ENCODE measurements around the gene EPB41L5. TPM values are rescaled to one million over a fixed set of nuclear protein-coding genes. Genes with fewer than 3 reads are reported as not detected.
"Not testable (repeated sequence)": the region's sequence is repeated elsewhere in the genome, so short reads cannot be mapped to it uniquely, and the experiment has no call there.

EPB41L5 gene
- total RNA-seq, 4 donors from 2014 or later: 14.2 to 24.0 (median 17.4) TPM

DNA sequence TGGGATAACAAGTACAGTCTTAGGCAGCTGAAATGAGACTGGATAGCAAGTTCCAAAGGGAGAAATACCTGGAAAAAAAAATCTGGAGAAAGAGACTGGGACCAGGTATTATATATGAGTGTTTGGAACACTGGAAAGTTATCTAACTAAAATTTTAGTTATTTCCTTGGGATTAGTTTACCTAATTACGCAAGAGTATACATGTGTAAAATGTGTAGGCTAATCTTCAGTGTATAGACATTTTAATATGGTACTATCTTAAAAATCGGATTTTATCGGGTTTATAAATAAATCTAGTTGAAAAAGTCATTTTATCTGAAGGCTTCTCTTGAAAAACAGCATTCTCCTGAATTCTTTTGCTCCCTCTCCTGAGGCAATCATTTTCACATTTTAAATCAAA lies 3.9 kb downstream of the EPB41L5 start:
- TF ChIP-seq, protein P1, sequence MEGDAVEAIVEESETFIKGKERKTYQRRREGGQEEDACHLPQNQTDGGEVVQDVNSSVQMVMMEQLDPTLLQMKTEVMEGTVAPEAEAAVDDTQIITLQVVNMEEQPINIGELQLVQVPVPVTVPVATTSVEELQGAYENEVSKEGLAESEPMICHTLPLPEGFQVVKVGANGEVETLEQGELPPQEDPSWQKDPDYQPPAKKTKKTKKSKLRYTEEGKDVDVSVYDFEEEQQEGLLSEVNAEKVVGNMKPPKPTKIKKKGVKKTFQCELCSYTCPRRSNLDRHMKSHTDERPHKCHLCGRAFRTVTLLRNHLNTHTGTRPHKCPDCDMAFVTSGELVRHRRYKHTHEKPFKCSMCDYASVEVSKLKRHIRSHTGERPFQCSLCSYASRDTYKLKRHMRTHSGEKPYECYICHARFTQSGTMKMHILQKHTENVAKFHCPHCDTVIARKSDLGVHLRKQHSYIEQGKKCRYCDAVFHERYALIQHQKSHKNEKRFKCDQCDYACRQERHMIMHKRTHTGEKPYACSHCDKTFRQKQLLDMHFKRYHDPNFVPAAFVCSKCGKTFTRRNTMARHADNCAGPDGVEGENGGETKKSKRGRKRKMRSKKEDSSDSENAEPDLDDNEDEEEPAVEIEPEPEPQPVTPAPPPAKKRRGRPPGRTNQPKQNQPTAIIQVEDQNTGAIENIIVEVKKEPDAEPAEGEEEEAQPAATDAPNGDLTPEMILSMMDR (IDR thresholded peaks at IDR 0.05): no peak
- DNase-seq (ENCODE audit: low spot score) (no peak), ATAC-seq (ENCODE audit: low FRiP score) (no peak)

DNA sequence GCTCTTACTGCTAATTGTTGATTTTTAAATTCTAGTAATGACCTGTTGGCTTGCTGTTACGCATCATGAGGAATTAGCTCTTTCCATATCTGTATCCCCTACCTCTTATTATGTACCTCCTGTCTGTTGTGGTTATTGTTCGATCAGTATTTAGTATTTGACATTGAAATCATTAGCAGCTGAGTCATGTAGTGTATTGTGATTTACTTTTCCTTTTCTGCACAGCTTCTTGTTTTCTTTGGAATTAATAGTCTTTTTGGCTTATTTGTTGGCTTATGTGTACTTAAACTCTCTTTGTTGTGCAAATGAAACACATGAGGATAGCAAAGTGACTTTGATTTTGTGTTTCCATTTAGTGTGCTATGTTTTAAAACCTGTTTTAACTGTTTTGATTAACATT lies 4.3 kb downstream of the EPB41L5 start:
- DNase-seq (ENCODE audit: low spot score) (no peak), ATAC-seq (ENCODE audit: low FRiP score) (no peak)
- TF ChIP-seq, protein P1 (IDR thresholded peaks at IDR 0.05): no peak

DNA sequence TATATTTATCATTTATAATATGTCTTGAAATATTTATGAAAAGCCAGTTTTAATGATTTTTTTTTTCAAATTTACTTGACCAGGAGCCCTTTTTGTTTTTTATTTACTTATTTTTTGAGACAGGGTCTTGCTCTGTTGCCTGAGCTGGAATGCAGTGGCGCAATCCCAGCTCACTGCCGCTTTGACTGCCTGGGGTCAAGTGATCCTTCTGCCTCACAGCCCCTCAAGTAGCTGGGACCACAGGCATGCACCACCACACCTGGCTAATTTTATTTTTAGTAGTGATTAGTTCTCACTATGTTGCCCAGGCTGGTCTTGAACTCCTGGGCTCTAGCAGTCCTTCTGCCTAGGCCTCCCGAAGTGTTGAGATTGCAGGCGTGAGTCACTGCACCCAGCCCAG lies 5.7 kb downstream of the EPB41L5 start:
- TF ChIP-seq, protein P1 (IDR thresholded peaks at IDR 0.05): no peak
- no peak for ATAC-seq (ENCODE audit: low FRiP score)
- no peak for DNase-seq (ENCODE audit: low spot score)

DNA sequence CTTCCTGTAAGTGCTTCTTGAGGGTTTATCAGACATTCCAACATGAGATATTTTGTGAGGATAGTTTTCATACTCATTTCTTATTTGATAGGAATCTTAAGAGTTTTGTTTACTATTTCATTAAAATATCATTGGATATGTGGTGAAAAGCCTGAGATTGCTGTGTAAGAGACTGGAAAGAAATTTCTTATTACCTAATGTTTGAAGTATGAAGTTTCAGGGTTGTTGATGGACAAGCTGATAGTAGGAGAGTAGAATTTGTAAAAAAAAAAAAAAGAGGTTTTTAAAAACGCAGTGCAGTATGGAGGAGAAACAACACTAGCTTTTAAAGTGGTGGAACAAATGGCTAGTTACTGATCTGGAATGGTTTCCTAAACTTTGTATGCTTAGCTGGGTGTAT lies 7.7 kb downstream of the EPB41L5 start:
- TF ChIP-seq, protein P1 (IDR thresholded peaks at IDR 0.05): no peak
- DNase-seq (ENCODE audit: low spot score) (no peak), ATAC-seq (ENCODE audit: low FRiP score) (no peak)

DNA sequence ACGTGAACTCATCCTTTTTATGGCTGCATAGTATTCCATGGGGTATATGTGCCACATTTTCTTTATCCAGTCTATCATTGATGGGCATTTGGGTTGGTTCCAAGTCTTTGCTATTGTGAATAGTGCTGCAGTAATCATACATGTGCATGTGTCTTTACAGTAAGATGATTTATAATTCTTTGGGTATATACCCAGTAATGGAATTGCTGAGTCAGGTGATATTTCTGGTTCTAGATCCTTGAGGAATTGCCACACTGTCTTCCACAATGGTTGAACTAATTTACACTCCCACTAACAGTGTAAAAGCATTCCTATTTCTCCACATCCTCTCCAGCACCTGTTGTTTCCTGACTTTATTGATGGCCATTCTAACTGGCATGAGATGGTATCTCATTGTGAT lies 9.6 kb downstream of the EPB41L5 start:
- ATAC-seq (ENCODE audit: low FRiP score); DNase-seq (ENCODE audit: low spot score): not testable (repeated sequence)

DNA sequence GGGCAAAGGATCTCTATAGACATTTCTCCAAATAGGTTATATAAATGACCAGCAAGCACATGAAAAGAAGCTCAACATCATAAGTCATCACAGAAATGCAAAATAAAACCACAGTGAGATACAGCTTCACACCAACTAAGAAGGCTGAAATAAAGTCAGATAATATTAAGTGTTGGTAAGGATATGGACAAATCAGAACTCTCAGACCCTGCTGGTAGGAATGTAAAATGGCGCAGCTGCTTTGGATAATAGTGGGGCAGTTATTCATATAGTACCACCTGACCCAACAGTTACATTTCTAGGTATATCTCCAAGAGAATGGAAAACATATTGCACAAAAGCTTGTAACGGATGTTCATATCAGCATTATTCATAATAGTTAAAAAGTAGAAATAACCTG lies 14.0 kb downstream of the EPB41L5 start:
- no peak for ATAC-seq (ENCODE audit: low FRiP score)
- no peak for DNase-seq (ENCODE audit: low spot score)
- TF ChIP-seq, protein P1 (IDR thresholded peaks at IDR 0.05): no peak

DNA sequence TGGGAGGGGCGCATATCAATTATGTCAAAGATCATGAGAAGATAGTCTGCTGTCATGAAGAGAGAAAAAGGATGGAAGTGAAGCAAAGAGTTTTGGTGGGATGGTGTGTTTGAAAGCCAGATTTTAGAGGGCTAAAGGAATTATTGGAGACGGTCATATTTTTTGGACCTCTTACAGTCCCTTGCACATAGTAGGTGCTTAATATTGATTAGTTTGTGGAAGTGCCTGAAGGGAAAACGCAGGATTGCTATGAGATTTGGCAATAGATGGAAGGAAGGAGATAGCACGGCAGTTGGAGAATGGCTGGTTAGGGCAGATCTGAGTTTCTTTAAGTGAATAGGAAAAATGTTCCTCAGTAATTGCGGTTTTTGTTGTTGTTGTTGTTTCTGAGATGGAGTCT lies 15.9 kb downstream of the EPB41L5 start:
- TF ChIP-seq, protein P1 (IDR thresholded peaks at IDR 0.05): no peak
- DNase-seq (ENCODE audit: low spot score): no peak
- ATAC-seq (ENCODE audit: low FRiP score): no peak
